Osteocyte (in vitro differentiated cells): Measurements from ENCODE around the gene ANAPC2. TPM values are rescaled to one million over a fixed set of nuclear protein-coding genes. Genes with fewer than 3 reads are reported as not detected.

ENCODE experiments used
- DNase-seq: peaks from one replicate; pipeline ENCODE4 v3.0.0; 2021; ENCODE audit warnings: mixed read lengths; ENCODE audit not compliant: unreplicated experiment; ENCODE audit errors: extremely low spot score
- H3K27ac Mint-ChIP-seq: one replicate; pipeline ENCODE4 v1.8.0; 2021; ENCODE audit warnings: mild to moderate bottlenecking, mixed read lengths; ENCODE audit not compliant: unreplicated experiment
- H3K27me3 Mint-ChIP-seq: one replicate; pipeline ENCODE4 v1.8.0; 2021; ENCODE audit warnings: mixed read lengths; ENCODE audit not compliant: unreplicated experiment
- H3K36me3 Mint-ChIP-seq: one replicate; pipeline ENCODE4 v1.8.0; 2021; ENCODE audit warnings: mixed read lengths; ENCODE audit not compliant: unreplicated experiment
- H3K4me1 Mint-ChIP-seq: one replicate; pipeline ENCODE4 v1.8.0; 2021; ENCODE audit warnings: mixed read lengths; ENCODE audit not compliant: unreplicated experiment
- H3K4me3 Mint-ChIP-seq: one replicate; pipeline ENCODE4 v1.8.0; 2021; ENCODE audit warnings: mild to moderate bottlenecking, moderate library complexity, mixed read lengths; ENCODE audit not compliant: unreplicated experiment
- H3K9me3 Mint-ChIP-seq: one replicate; pipeline ENCODE4 v1.8.0; 2021; ENCODE audit warnings: mixed read lengths; ENCODE audit not compliant: unreplicated experiment
- CTCF ChIP-seq: fragments of 200-600 bp; sonication (generic); IDR thresholded peaks from 2 replicates; pipeline ENCODE4 v1.5.0; 2021; ENCODE audit warnings: antibody characterized with exemption, mild to moderate bottlenecking, moderate library complexity
- total RNA-seq: library from RNA; stranded (reverse); gene quantifications from 2 replicates; pipeline ENCODE4 v1.2.1, GENCODE V29; 2021

ANAPC2 gene
- total RNA-seq, 1 donor from 2014 or later, result 61.0 TPM

GRCh38 chr9:137166380-137167229 is 21.8 kb downstream of the ANAPC2 start:
- DNase-seq, result no peak
- peaks cover 25% of the 10 kb centered on the region for H3K27me3 Mint-ChIP-seq

GRCh38 chr9:137165250-137165836 is 23.0 kb downstream of the ANAPC2 start:
- H3K27ac Mint-ChIP-seq, result no peak overlapping the region
- DNase-seq, result no peak
- H3K4me3 Mint-ChIP-seq, result no peak overlapping the region
- H3K4me1 Mint-ChIP-seq, result peaks cover 5% of the 10 kb centered on the region
- H3K36me3 Mint-ChIP-seq, result no peaks in the 10 kb centered on the region
- peaks cover 22% of the 10 kb centered on the region for H3K27me3 Mint-ChIP-seq
- TF ChIP-seq CTCF, result no peak
- no peaks in the 10 kb centered on the region for H3K9me3 Mint-ChIP-seq

More at GRCh38 chr9:137166380-137167229, 21.8 kb downstream of the ANAPC2 start:
- peaks cover 5% of the 10 kb centered on the region for H3K4me1 Mint-ChIP-seq
- no peak for TF ChIP-seq CTCF
- H3K36me3 Mint-ChIP-seq, result no peaks in the 10 kb centered on the region
- no peak overlapping the region for H3K4me3 Mint-ChIP-seq
- no peak overlapping the region for H3K27ac Mint-ChIP-seq
- no peaks in the 10 kb centered on the region for H3K9me3 Mint-ChIP-seq

GRCh38 chr9:137164370-137165249 is 23.8 kb downstream of the ANAPC2 start:
- no peaks in the 10 kb centered on the region for H3K36me3 Mint-ChIP-seq
- no peak overlapping the region for H3K27ac Mint-ChIP-seq
- H3K4me1 Mint-ChIP-seq, result peaks cover 5% of the 10 kb centered on the region
- no peak overlapping the region for H3K4me3 Mint-ChIP-seq
- no peak for TF ChIP-seq CTCF
- H3K27me3 Mint-ChIP-seq, result peaks cover 19% of the 10 kb centered on the region
- no peaks in the 10 kb centered on the region for H3K9me3 Mint-ChIP-seq
- no peak for DNase-seq

- peaks cover 24% of the 10 kb centered on the region for H3K27me3 Mint-ChIP-seq
- TF ChIP-seq CTCF, result no peak
- peaks cover 4% of the 10 kb centered on the region for H3K4me1 Mint-ChIP-seq
- no peak overlapping the region for H3K4me3 Mint-ChIP-seq
- DNase-seq, result no peak
- H3K36me3 Mint-ChIP-seq, result no peaks in the 10 kb centered on the region
- H3K27ac Mint-ChIP-seq, result no peak overlapping the region
- no peaks in the 10 kb centered on the region for H3K9me3 Mint-ChIP-seq
Measured at GRCh38 chr9:137163805-137164204, 24.6 kb downstream of the ANAPC2 start.
